ENCODE data around the gene BHMT2. TPM values are rescaled to one million over a fixed set of nuclear protein-coding genes. Genes with fewer than 3 reads are reported as not detected.

BHMT2 gene, protein sequence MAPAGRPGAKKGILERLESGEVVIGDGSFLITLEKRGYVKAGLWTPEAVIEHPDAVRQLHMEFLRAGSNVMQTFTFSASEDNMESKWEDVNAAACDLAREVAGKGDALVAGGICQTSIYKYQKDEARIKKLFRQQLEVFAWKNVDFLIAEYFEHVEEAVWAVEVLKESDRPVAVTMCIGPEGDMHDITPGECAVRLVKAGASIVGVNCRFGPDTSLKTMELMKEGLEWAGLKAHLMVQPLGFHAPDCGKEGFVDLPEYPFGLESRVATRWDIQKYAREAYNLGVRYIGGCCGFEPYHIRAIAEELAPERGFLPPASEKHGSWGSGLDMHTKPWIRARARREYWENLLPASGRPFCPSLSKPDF
- 10 to 100 TPM in 1 of 2 donors, 1 to 10 TPM in 1; 8.1 to 17.1 TPM for total RNA-seq

DNA sequence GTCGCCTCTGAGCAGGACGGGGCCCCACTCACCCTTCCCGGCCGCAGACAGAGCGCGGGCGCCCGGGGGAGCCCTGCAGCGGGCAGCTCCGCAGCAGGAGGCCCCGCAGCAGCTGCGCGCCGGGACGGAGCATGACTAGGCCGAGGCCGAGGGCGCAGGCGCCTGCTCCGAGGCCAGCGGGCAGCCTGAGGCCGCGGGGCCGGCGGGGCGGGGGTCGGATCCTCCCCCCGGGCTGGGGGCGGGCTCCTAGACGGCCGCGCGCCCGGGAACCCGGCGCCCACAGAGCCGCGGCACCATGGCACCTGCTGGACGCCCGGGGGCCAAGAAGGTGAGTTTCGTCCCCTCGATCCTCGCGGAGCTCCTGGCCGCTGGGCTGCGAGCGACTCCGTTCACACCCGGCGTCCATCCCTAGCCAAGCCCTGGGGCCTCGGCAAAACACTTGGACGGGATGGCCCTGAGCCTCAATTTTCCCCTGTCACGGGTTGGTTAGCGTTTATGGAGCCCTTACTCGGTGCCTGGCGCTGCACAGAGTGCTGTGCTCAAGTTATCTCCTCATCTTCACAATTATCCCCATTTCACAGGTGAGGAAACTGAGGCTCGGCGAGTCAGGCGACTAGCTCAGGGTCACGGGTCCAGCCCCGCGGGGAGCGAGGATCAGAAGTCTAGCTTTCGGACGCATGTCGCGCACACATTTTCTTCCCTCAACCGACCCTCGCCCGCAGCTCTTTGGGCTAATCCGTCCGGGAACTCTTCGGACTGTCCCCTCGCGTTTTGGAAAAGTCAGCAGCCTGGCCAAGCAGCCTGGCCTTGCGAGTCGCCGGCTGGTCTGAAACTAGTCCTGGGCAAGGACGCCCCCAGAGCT lies at the start of gene BHMT2, which contains the start of gene DMGDH:
Gene BHMT2 (plus strand): TSS at position 280 of the 862 bp plus-strand sequence. CDS start 16 bp downstream, at position 296.
Gene DMGDH (minus strand): TSS at position 187 of the 862 bp plus-strand sequence. CDS start 54 bp downstream, at position 133.
- Histone ChIP-seq H3K9me3 (no peaks in the 10 kb centered on the region), H3K4me1 (no peaks in the 10 kb centered on the region), H3K27me3 (no peaks in the 10 kb centered on the region), H3K27ac (peak within 1 kb of the TSS; percentile 43 to 62), H3K36me3 (no peaks in the 10 kb centered on the region), H3K4me3 (peak within 1 kb of the TSS; percentile 39 to 55)
- DNase-seq (ENCODE audit: low spot score) = no peak
- TF ChIP-seq, protein P1, sequence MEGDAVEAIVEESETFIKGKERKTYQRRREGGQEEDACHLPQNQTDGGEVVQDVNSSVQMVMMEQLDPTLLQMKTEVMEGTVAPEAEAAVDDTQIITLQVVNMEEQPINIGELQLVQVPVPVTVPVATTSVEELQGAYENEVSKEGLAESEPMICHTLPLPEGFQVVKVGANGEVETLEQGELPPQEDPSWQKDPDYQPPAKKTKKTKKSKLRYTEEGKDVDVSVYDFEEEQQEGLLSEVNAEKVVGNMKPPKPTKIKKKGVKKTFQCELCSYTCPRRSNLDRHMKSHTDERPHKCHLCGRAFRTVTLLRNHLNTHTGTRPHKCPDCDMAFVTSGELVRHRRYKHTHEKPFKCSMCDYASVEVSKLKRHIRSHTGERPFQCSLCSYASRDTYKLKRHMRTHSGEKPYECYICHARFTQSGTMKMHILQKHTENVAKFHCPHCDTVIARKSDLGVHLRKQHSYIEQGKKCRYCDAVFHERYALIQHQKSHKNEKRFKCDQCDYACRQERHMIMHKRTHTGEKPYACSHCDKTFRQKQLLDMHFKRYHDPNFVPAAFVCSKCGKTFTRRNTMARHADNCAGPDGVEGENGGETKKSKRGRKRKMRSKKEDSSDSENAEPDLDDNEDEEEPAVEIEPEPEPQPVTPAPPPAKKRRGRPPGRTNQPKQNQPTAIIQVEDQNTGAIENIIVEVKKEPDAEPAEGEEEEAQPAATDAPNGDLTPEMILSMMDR (IDR thresholded peaks at IDR 0.05) = no peak

DNA sequence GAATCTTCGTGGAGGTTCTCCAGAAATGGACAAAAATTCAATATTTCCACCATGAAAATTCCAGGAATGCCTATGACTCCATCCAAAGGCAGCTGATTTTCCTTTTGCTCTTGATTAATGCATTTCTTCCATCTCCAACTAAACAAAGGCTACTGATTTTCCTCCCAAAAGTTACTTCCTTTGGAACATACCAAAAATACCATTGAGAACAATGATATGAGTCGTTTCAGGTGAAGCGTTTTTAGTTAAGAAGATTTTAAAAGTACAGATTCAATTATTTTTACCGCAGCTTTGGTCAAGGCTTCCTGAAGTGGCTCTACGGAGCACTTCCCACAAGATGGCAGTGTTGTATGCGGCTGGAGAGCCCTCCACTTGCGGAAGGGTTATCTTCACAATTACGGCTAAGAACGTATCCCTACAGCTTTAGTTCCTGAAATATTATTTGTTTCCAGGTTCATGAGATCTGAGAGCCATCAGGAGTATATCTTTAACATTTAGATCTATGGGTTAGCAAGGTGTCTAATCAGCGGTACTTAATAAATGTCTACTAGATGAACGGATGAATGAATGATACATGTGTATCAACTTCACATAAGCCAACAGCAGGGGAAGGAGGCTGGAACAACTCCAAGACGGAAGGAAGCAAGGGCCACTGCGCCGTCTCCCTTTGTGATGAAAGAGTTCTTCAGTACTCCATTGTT lies 48.6 kb upstream of the BHMT2 start:
- Histone ChIP-seq H3K27me3 (no peaks in the 10 kb centered on the region), H3K4me1 (peaks cover 0 to 6% of the 10 kb centered on the region in 2 donors), H3K9me3 (no peaks in the 10 kb centered on the region), H3K27ac (no peak overlapping the region), H3K36me3 (no peaks in the 10 kb centered on the region), H3K4me3 (no peak overlapping the region)
- no peak for DNase-seq (ENCODE audit: low spot score)
- TF ChIP-seq, protein P1 (IDR thresholded peaks at IDR 0.05) = peak; percentile 58 to 89

DNA sequence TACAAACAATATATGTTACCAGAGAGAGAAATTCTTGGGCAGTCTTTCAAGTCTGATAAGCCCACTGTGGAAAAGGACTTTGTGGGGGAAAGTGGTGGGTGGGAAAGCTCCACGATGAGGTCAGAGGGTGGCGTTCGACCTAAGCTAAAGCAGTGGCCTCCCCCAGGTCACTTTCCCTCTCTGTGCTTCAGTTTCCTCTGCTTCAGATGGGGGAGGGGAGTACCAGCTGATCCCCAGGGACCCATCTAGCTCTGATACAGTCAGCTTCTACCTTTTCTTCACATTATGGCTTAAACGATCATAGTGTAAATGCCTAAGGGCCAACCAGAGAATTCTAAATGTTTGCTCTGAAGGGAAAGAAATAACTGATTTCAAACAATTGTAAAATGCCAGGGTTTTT lies 47.8 kb upstream of the BHMT2 start:
- no peak overlapping the region for H3K4me3 ChIP-seq
- H3K9me3 ChIP-seq = no peaks in the 10 kb centered on the region
- H3K4me1 ChIP-seq = peaks cover 0 to 6% of the 10 kb centered on the region in 2 donors
- no peaks in the 10 kb centered on the region for H3K36me3 ChIP-seq
- H3K27ac ChIP-seq = no peak overlapping the region
- DNase-seq (ENCODE audit: low spot score) = no peak
- no peaks in the 10 kb centered on the region for H3K27me3 ChIP-seq
- TF ChIP-seq, protein P1 (IDR thresholded peaks at IDR 0.05) = no peak

DNA sequence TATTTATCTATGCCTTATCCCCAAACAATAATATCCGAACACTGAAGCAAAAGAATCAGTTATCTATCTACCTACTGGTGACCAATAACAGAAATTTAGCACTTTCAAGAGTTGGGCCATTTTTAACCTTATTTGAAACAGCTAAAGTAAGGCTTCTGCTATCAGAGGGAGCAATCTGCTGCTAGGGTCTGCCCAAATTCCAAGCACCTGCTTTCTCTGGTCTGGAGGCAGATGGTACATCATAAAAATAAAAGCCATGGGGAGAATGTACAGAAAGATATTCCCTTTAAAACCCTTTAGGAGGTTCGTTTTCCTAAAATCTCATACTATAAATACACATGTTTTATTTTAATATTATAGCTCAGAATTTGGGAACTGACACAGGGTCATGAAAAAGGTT lies 46.8 kb upstream of the BHMT2 start:
- no peaks in the 10 kb centered on the region for H3K27me3 ChIP-seq

DNA sequence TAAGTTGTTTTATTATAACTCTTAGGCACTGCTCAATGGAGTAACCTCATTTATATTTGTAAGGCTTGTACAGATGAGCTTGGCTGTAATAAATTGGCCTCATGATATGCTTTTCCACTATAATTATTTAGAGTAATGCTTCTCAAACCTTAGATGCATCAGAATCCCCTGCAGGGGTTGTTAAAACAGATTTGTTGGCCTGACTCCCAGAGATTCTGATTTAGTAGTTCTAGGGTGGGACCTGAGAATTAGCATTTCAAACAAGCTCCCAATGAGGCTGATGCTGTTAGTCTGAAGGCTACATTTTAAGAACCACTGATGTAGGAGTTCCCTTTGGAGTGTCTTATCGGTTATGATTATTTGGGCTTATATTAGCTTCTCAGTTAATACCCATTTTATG lies 46.2 kb upstream of the BHMT2 start:
- Histone ChIP-seq H3K27me3 (no peaks in the 10 kb centered on the region), H3K4me3 (no peak overlapping the region), H3K9me3 (no peaks in the 10 kb centered on the region), H3K36me3 (no peaks in the 10 kb centered on the region), H3K27ac (no peak overlapping the region), H3K4me1 (peaks cover 0 to 6% of the 10 kb centered on the region in 2 donors)
- TF ChIP-seq, protein P1 (IDR thresholded peaks at IDR 0.05) = no peak
- no peak for DNase-seq (ENCODE audit: low spot score)

More for the DNA sequence above, 46.8 kb upstream of the BHMT2 start:
- Histone ChIP-seq H3K9me3 (no peaks in the 10 kb centered on the region), H3K36me3 (no peaks in the 10 kb centered on the region), H3K27ac (no peak overlapping the region), H3K4me1 (peaks cover 0 to 6% of the 10 kb centered on the region in 2 donors), H3K4me3 (no peak overlapping the region)
- DNase-seq (ENCODE audit: low spot score) = no peak
- TF ChIP-seq, protein P1 (IDR thresholded peaks at IDR 0.05) = no peak
